ENCODE results near the gene EPS15.
"Not testable (repeated sequence)": the region's sequence is repeated elsewhere in the genome, so short reads cannot be mapped to it uniquely, and the experiment has no call there.

The EPS15 gene

GRCh38 chr1:51344276-51344601, 174.8 kb downstream of the EPS15 start:
- in situ Hi-C loops (cut with MboI; ENCODE audit: low sequenced_read_pairs) = no loop called here

GRCh38 chr1:51343624-51344023, 175.4 kb downstream of the EPS15 start:
- in situ Hi-C loops (cut with MboI; ENCODE audit: low sequenced_read_pairs) = no loop called here

GRCh38 chr1:51342591-51343206, 176.4 kb downstream of the EPS15 start:
- in situ Hi-C loops (cut with MboI; ENCODE audit: low sequenced_read_pairs) = no loop called here

GRCh38 chr1:51341876-51342496, 177.1 kb downstream of the EPS15 start:
- in situ Hi-C loops (cut with MboI; ENCODE audit: low sequenced_read_pairs) = no loop called here

- in situ Hi-C loops (cut with MboI; ENCODE audit: low sequenced_read_pairs) = no loop called here
These were observed 178.7 kb downstream of the EPS15 start for GRCh38 chr1:51340380-51340779.

- in situ Hi-C loops (cut with MboI; ENCODE audit: low sequenced_read_pairs) = no loop called here
These were observed 182.4 kb downstream of the EPS15 start for GRCh38 chr1:51336711-51337110.

- in situ Hi-C loops (cut with MboI; ENCODE audit: low sequenced_read_pairs) = no loop called here
These were observed 183.1 kb downstream of the EPS15 start for GRCh38 chr1:51336004-51336403.

- in situ Hi-C loops (cut with MboI; ENCODE audit: low sequenced_read_pairs) = no loop called here
These were observed 187.6 kb downstream of the EPS15 start for GRCh38 chr1:51331206-51332100.

GRCh38 chr1:51330331-51331201, 188.5 kb downstream of the EPS15 start, which contains the start of gene TTC39A:
Gene TTC39A, minus strand, starts transcription at chr1:51330562. Its CDS starts 85 bp downstream, at chr1:51330477.
- in situ Hi-C loops (cut with MboI; ENCODE audit: low sequenced_read_pairs) = no loop called here

- in situ Hi-C loops (cut with MboI; ENCODE audit: low sequenced_read_pairs) = no loop called here
These were observed 189.4 kb downstream of the EPS15 start for GRCh38 chr1:51329443-51330325.

GRCh38 chr1:51328926-51329325, 190.1 kb downstream of the EPS15 start:
- in situ Hi-C loops (cut with MboI; ENCODE audit: low sequenced_read_pairs) = no loop called here

GRCh38 chr1:51328279-51328678, 190.8 kb downstream of the EPS15 start:
- in situ Hi-C loops (cut with MboI; ENCODE audit: low sequenced_read_pairs) = no loop called here

GRCh38 chr1:51327386-51327785, 191.7 kb downstream of the EPS15 start:
- in situ Hi-C loops (cut with MboI; ENCODE audit: low sequenced_read_pairs) = no loop called here

GRCh38 chr1:51326839-51327238, 192.2 kb downstream of the EPS15 start:
- in situ Hi-C loops (cut with MboI; ENCODE audit: low sequenced_read_pairs) = no loop called here

- in situ Hi-C loops (cut with MboI; ENCODE audit: low sequenced_read_pairs) = no loop called here
These were observed 192.9 kb downstream of the EPS15 start for GRCh38 chr1:51325878-51326755.

GRCh38 chr1:51325391-51325790, 193.7 kb downstream of the EPS15 start:
- in situ Hi-C loops (cut with MboI; ENCODE audit: low sequenced_read_pairs) = no loop called here

- in situ Hi-C loops (cut with MboI; ENCODE audit: low sequenced_read_pairs) = not testable (repeated sequence)
These were observed 194.1 kb downstream of the EPS15 start for GRCh38 chr1:51325011-51325385.

- in situ Hi-C loops (cut with MboI; ENCODE audit: low sequenced_read_pairs) = no loop called here
These were observed 194.6 kb downstream of the EPS15 start for GRCh38 chr1:51324251-51325010.
